Measurements from ENCODE around the gene PTGIR.

The PTGIR gene

DNA sequence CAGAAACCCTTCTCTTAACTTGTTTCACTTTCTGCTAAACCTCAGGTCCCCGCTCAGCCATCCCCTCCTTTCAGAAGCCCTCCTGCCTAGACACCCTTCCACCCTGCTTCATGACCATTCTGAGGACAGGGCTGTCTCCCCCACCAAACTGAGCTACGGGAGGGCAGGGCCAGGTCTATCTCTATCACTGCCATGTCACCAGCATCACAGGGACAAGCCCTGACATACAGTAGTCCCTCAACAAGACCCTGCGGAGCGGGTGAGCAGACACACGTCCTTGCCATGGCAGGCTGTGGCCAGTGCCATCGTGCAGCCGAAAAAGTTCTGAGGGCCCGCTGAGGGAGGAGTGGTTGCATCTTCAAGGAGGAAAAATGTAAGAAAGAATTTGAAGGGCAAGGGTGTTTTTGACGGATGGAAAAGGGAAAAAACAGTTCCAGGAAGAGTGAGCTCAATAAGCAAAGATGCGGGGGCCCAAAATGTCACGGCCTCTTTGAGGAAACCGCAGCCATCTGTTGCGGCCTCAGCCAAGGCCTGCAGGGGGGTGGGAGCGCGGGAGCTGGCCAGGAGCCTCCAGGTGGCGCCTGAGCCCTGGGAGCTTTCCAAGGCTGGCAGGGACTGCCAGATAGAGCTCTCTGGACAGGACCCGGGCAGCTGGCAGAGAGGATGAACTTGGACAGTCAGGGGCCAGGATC, 8.1 kb downstream of the PTGIR start:
- peak in 1 of 56 donors; percentile 7 for DNase-seq

DNA sequence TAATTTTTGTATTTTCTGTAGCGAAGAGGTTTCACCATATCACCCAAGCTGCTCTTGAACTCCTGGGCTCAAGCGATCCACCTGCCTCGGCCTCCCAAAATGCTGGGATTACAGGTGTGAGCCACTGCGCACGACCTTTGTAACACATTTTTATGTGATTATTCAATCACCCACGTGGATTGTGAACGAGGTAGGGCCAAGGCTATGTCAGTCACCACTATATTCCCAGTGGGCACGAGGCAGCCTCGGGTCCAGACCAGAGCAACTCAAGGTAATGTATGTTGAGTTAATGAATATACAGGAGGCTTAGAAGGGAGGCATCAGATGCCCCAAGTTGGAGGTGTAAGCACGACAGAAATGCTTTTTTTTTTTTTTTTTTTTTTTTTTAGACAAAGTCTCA, 8.9 kb downstream of the PTGIR start:
- no peak for DNase-seq

DNA sequence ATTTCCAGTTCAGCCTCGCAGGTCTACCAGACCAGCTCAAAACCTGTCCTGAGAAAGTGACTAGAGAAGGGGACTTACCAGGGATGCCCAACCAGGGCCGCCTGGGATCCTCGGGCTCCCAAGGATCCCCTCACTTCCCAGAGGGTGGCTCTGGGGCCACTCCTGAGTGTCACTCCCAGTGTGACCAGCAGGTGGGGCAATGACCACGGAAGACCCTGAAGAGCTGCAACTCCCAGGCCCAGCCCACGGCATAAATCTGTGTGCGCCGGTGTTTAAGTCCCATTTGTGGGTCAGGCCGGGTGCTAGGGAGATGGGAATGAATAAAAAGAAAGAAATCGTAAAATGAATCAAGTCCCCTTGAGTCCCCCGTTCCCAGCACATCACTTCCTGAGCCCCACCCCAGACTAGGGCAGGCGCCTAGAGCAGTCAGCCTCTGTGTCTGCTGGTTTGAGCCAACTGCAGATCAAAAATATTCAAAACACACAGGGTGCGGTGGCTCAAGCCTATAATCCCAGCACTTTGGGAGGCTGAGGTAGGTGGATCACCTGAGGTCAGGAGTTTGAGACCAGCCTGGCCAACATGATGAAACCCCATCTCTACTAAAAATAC, 10.7 kb downstream of the PTGIR start:
- DNase-seq, result peak in 53 of 56 donors; percentile 14 to 92 (median 70)

DNA sequence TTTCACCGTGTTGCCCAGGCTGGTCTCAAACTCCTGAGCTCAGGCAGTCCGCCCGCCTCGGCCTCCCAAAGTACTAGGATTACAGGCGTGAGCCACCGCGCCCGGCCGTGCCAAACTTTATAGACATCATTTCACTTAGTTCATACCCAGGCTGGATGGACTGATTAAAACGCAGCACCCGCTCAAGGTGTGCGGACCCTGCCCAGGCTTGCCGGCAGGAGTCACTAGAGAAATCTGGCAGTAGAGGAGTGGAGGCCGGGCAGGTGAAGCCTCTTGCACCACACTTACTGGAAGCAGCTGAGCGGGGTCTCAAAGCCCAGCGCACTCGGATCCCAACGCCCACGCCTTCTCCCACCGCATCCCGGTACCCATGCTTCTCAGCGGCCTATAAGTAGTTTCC, 11.4 kb downstream of the PTGIR start:
- no peak for DNase-seq

DNA sequence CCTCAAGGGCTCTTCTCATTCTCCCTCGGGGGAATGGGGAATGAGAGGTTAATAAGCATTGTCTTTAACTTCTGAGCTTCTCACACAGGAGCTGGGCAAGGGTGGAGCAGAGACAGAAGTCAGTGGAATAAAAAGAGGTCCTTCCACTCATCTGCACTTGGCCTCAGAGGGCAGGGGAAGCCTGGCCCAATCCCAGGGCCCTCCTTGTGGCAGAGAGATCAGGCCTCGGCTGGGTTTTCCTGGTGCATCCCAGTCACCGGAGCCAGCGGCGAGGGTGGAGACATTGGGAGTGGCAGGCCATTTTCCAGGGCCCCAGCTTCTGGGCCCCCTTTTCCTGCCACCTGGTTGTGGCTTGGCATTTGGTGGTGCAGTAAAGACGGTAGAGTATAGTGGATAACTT, 13.1 kb downstream of the PTGIR start:
- DNase-seq, result no peak

DNA sequence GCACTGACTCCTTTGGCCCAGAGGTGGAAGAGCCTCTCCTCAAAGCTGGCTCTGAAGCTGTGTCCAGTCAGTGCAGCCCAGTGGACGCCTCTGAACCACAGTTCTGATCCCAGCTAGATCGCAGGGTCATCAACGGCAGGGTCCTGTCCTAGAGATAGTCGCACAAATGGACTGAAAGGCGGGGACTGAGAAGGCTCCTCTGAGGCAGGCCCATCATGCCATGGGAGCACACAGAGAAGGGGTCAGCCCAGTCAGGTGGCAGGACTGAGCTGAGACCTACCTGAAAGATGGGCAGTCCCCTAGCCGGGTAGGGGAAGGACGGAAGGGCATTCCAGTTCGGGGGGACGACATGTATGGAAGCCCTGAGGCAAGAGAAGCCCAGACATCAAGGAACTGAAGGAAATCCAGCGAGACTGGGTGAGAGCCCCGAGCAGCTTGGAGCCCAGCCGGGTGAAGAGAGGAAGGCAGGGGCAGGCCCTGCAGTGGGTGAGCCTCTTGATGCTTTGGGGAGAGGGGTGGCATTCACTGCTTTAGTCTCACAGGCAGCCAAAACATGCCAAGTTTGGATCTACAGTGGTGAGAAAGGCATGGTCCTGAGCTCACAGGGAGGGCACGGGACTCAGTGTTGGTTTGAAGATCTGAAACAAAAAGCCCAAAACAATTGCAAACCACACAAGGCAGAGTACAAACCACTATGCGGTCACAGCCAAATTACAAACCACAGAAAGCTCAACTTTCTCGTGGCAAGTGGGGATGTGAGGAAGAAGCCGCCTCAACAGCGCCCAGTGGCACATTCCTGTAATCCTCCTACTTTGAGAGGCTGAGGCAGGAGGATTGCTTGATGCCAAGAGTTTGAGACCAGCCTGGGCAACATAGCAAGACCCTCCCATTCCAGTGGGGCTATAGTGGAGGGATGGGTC, 13.8 kb downstream of the PTGIR start:
- DNase-seq, result no peak

DNA sequence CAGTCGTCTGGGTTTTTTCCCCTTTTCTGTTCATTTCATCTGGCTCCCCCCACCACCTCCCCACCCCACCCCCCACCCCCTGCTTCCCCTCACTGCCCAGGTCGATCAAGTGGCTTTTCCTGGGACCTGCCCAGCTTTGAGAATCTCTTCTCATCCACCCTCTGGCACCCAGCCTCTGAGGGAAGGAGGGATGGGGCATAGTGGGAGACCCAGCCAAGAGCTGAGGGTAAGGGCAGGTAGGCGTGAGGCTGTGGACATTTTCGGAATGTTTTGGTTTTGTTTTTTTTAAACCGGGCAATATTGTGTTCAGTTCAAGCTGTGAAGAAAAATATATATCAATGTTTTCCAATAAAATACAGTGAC, 14.5 kb downstream of the PTGIR start:
- DNase-seq, result no peak

DNA sequence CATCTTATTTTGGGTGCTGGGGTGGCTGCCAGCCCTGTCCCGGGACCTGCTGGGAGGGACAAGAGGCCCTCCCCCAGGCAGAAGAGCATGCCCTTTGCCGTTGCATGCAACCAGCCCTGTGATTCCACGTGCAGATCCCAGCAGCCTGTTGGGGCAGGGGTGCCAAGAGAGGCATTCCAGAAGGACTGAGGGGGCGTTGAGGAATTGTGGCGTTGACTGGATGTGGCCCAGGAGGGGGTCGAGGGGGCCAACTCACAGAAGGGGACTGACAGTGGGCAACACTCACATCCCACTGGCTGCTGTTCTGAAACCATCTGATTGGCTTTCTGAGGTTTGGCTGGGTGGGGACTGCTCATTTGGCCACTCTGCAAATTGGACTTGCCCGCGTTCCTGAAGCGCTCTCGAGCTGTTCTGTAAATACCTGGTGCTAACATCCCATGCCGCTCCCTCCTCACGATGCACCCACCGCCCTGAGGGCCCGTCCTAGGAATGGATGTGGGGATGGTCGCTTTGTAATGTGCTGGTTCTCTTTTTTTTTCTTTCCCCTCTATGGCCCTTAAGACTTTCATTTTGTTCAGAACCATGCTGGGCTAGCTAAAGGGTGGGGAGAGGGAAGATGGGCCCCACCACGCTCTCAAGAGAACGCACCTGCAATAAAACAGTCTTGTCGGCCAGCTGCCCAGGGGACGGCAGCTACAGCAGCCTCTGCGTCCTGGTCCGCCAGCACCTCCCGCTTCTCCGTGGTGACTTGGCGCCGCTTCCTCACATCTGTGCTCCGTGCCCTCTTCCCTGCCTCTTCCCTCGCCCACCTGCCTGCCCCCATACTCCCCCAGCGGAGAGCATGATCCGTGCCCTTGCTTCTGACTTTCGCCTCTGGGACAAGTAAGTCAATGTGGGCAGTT, 15.1 kb downstream of the PTGIR start:
- DNase-seq, result no peak

DNA sequence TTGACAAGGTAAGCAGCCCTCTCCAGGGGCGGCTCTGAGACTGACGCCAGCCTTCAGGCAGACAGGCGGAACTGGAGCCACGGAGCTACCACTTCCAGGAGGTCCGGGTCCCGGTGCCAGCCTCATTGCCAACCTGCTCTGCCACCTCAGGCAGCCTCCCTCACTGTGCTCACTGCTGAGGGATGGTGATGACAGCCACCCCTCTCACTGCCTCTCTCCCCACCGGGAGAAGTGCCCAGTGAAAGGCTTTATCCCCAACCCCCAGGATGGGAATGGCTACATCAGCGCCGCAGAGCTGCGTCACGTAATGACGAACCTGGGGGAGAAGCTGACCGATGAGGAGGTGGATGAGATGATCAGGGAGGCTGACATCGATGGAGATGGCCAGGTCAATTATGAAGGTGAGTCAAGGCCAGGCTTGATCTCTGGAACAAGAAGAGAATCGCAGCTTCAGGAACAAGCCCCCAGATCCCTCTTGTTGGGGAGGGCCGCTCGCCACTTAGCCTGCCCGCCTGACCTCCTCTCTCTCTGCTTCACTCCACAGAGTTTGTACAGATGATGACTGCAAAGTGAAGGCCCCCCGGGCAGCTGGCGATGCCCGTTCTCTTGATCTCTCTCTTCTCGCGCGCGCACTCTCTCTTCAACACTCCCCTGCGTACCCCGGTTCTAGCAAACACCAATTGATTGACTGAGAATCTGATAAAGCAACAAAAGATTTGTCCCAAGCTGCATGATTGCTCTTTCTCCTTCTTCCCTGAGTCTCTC, 16.1 kb downstream of the PTGIR start:
- DNase-seq, result no peak

DNA sequence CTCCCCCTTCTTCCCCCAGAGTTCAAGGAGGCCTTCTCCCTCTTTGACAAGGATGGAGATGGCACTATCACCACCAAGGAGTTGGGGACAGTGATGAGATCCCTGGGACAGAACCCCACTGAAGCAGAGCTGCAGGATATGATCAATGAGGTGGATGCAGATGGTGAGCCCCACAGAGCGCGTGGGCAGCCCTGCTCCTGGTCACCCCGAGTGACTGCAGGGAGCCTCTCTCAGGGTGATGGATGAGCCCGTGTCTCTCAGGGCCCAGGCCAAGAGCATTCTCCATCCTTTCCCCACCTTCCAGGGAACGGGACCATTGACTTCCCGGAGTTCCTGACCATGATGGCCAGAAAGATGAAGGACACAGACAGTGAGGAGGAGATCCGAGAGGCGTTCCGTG, 16.7 kb downstream of the PTGIR start:
- DNase-seq, result no peak

DNA sequence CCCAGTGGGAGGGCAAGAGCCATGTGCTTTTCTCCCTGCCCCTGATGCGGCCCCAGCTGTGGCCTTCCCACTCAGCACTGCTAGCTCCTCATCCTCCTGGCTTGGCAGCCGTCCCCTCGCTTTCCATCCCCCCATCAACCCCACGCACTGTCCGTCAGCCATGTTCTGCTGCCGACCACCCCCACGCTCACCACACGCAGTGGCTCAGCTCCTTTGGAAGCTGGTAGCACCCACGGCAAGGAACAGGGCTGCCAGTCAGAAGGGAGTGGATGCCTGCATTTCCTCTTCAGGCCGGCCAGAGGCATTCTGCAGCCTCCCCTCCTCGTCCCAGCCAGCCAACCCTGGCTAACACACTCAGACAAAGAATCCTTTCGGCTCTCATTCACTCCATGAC, 17.4 kb downstream of the PTGIR start:
- DNase-seq, result peak in 24 of 56 donors; percentile 11 to 64 (median 36)

DNA sequence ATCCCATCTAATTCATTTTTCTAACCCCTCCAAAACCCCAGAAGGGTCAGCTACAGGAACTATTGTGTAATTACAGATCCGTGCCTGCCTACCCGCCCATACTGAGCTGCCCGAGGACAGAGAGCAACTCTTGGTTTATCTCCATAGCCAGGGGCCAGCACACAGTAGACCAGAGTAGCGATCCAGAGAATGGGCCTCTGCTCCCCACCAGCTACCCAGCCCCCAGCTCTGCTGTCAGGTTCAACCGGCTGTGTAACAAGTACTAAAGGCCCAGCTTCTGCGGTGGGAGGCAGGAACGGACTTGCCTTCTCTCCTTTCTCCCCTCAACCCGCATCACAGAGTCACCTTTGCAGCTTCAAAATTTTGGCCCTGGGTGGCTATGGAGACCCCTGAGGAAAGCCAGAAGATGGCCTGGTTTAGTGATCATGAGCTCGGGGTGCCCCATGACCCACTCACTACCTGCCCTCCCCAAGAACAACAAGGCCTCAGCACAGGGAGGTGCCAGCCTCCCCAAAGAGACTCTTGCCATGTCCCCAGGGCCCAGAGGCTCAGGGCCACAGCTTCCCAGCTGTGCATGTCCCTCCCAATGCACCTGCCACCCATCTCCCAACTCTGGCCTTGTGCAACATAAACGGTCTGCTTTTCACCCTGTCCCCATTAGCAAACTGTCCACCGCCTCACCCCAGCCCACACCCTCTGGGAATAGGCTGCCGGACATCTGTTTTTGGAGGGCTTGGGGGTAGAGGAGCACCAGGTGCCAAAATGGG, 18.0 kb downstream of the PTGIR start:
- no peak for DNase-seq

DNA sequence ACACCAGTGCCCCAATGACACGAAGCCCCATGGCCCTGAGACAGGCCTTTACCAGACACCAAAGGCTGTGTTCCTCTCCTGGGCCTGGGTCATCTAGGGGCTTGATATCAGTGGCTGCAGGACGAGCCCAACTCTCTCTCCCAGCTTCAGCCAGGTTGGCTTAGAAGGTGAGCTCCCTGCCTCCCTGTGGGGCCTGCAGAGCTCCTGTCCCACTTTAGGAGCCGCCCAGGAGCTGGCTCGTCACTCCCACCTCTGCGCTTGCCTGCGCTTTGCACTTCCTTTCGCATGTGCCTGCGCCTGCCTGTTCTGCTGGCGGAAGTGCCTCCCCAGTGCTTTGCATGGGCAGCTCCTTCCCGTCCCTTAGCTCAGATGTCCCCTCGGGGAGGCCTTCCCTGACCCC, 18.9 kb downstream of the PTGIR start:
- peak in 5 of 56 donors; percentile 8 to 35 (median 24) for DNase-seq

DNA sequence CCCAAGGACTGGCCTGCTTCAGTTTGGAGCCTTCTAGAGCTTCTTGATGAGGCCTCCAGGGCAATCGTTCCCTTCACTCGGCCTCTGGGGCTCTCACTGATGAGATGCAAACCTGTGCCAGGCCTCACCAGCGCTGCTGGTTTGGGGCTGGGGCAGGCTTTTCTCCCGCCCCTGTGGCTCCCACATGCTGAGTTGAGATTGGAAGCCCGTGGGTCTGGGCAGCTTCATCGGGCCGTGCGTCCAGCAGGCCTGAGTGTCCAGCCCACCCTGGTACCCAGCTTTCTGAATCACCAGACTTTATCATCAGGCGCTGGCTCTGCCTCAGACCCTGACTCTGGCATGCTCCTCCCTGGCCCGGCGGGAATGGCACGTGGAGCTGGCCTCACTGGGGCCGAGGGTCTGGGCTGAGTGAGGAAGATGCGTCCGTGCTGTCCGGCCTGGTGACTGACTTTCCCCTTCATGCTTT, 19.5 kb downstream of the PTGIR start:
- DNase-seq, result no peak

DNA sequence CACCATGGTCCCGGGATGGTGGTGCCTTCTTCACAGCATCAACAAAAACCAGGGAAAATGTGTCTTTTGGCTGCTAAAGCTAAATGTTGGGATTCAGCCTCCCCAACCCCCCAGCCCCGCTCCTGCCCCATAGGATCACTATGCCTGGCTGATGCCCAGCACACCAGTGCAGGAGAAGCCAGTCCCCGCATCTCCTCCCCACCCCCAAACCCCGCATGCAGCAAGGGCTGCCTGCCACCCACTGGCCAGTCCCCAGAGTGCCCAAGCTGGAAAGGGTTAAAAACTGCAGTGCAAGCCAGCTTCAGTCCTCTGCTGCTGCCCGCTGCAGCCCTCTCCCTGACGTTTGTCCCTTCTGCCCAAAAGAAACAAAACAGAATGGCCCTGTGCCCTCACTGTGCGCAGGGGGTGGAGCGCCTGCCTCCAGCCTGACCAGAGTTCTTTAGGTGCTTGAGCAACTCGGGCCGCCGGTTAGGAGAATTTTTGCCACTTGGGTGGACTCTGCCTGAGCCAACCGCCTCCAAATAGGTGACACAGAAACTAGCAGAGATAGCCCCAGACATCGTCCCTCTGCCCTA, 20.0 kb downstream of the PTGIR start:
- DNase-seq, result peak in 31 of 56 donors; percentile 11 to 70 (median 37)

DNA sequence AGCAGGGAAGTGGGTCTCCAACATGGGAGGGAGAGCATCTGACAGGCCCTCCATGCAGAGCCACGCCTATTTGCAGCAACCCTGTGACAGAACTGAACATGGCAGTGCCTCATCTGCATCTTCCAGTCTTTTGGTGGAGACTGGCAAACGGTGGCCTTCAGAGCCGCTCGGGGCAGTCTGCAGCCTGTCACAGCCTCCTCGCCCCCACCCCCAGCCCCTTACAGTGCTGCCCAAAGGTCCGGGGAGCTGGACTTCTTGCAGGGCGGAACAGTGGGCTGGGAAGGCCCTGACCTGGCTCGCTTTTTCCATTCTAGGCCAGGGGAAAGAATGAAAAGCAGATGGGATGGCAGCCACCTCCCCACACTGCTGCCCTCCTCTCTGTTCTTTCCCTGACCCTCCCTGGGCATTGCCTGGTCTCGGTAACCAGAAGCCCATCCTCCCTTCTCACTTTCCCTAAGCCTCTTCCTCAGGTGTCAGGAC, 21.1 kb downstream of the PTGIR start:
- DNase-seq, result peak in 10 of 56 donors; percentile 9 to 49 (median 24)

DNA sequence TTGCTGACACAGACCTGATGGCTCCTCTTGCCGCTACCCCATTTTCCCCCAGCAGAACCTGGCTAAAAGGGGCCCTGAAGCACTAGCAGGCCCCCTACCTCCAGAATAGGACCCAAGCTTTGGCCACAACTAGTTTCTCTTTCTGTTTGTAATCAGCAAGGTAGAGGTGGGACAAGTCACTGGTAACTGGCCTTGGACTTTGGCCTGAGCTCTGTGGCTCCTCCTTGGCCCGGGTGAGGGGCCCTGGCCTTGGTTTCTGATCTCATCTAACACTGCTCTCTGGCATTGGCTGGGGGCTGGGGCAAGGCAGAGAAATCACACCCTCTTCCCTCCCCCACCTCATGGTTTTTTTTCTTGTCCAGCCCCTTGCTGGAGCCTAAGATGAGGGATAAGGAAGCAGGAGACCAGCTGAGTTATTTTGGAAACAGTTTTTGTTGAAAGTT, 21.7 kb downstream of the PTGIR start:
- DNase-seq, result peak in 1 of 56 donors; percentile 39

DNA sequence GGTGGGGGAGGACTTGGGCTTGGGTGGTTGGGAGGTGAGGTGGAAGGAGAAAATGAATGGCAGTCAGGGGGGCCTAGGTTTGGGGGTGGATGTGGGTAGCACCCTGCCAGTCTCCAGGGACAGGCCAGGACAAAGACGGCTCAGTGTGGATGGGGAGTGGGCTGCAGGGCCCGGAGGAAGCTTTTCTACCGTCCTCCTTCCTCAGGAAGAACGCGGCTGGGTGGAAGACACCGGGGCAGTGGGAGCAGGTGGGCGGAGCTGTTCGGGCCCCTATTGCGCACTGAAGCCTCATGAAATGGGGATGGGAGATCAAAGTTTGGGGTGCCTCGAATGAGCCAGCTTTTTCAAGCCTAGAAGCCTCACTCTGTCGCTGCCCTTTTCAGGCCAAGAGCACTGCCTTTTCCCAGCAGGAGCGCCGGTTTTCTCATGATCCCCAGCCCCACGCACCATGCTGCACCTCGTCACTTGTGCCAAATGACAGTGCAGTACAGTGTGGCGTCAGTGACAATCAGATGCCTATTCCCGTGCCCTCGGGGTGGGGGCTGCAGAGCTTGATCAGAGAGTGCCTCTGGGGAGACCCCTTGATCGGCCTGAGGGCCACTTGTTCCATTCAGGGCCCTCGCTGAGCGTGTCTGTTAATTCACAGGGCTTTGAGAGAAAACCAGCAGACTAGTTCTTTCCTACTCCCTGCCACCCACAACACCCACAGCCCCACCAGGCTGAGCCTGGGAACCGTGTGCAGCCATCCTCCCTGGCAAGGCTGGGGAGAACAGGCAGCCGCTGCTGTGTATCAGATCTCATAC, 22.3 kb downstream of the PTGIR start:
- DNase-seq, result peak in 36 of 56 donors; percentile 18 to 77 (median 45)
